Kidney epithelial cell (primary cell): ENCODE measurements around the gene OTUD3. TPM values are rescaled to one million over a fixed set of nuclear protein-coding genes. Genes with fewer than 3 reads are reported as not detected.

ENCODE experiments used
- DNase-seq: peaks from one replicate; pipeline ENCODE4 v3.0.0-alpha.2; 2010; ENCODE audit warnings: low read depth
- H3K27me3 ChIP-seq: 2 replicates; pipeline ENCODE4 v1.6.0; 2011; ENCODE audit warnings: low read length; ENCODE audit not compliant: control insufficient read depth, insufficient read depth
- H3K36me3 ChIP-seq: 2 replicates; pipeline ENCODE4 v1.5.1; 2011; ENCODE audit warnings: low read length; ENCODE audit not compliant: control insufficient read depth, insufficient read depth
- H3K4me3 ChIP-seq: 2 replicates; pipeline ENCODE4 v1.5.1; 2011; ENCODE audit warnings: low read depth, mild to moderate bottlenecking, control low read depth, low read length
- total RNA-seq: library from RNA; depleted of rRNA; stranded (reverse); fragments of >200 nt; gene quantifications from 2 replicates; pipeline ENCODE4 v1.2.3, GENCODE V29; 2015
- TF ChIP-seq, protein P1 (sequence below): IDR thresholded peaks from 2 replicates; pipeline ENCODE4 v1.5.1; 2011; ENCODE audit warnings: mild to moderate bottlenecking, moderate library complexity, low read length, control low read depth, inconsistent platforms; ENCODE audit not compliant: insufficient read depth, poor library complexity, severe bottlenecking

Gene OTUD3
- total RNA-seq, 1 donor from 2014 or later: 8.0 TPM

DNA sequence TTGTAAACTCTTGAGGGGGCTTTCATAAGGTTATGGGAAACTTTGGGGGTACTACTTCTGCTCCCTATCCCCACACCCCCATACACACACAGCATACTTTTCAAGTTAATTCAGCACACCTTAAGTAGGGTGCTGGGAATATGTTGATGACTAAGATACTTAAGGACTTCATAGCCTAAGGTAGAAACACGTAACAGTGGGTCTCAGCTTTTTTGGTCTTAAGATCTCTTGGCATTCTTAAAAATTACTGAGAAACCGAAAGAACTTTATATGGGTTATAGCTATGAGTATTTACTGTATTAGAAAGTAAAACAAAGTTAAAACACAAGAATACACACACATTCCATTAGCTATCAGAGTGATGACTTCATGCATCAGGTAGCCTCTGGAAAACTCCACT, 2.1 kb downstream of the OTUD3 start:
- TF ChIP-seq, protein P1, sequence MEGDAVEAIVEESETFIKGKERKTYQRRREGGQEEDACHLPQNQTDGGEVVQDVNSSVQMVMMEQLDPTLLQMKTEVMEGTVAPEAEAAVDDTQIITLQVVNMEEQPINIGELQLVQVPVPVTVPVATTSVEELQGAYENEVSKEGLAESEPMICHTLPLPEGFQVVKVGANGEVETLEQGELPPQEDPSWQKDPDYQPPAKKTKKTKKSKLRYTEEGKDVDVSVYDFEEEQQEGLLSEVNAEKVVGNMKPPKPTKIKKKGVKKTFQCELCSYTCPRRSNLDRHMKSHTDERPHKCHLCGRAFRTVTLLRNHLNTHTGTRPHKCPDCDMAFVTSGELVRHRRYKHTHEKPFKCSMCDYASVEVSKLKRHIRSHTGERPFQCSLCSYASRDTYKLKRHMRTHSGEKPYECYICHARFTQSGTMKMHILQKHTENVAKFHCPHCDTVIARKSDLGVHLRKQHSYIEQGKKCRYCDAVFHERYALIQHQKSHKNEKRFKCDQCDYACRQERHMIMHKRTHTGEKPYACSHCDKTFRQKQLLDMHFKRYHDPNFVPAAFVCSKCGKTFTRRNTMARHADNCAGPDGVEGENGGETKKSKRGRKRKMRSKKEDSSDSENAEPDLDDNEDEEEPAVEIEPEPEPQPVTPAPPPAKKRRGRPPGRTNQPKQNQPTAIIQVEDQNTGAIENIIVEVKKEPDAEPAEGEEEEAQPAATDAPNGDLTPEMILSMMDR: no peak
- Histone ChIP-seq H3K27me3 (no peaks in the 10 kb centered on the region), H3K36me3 (no peaks in the 10 kb centered on the region), H3K4me3 (no peak overlapping the region)
- DNase-seq: no peak

- H3K4me3 ChIP-seq: no peak overlapping the region
- no peaks in the 10 kb centered on the region for H3K27me3 ChIP-seq
- no peaks in the 10 kb centered on the region for H3K36me3 ChIP-seq
- DNase-seq: no peak
- TF ChIP-seq, protein P1: no peak
Observed at GRCh38 chr1:19885821-19886220, 3.6 kb downstream of the OTUD3 start.

DNA sequence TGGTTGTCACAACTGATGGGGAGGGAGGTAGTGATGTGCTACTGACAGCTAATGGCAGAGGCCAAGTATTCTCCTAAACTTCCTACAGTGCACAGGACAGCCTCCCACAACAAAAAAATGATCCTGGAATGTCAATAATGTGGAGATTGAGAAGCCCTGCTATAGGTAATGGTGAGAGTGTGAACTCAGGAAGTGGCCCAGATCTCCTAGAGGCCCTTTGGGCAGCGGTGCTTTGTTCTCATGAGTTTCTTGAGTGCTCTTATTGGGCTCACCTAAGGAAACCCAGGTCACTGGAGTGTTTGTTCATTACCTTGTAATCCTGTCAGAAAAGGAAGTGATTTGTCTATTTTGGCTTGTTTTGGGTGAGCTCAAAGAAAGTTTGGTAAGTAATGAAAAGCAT, 5.9 kb downstream of the OTUD3 start:
- Histone ChIP-seq H3K4me3 (no peak overlapping the region), H3K36me3 (no peaks in the 10 kb centered on the region), H3K27me3 (no peaks in the 10 kb centered on the region)
- DNase-seq: no peak
- TF ChIP-seq, protein P1: no peak

DNA sequence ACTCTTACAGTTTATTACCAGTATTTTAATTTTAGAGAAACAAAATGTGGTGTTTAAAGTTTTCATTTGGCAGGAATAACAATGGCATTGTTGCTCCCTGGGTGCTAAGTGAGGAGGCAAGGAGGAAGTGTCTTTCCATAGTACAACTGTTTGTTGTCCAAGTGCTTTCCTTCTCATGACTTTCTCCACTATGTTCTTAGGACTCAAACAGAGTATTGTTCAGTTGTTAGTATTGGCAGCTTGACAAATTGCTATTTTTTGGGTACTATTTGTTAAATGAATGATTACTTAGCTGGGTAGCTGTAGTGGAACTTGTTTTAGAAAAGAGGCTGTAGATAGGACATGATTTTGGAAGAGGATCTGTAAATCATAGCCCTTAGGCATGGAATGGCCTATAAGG, 7.5 kb downstream of the OTUD3 start:
- DNase-seq: no peak
- H3K27me3 ChIP-seq: no peaks in the 10 kb centered on the region
- TF ChIP-seq, protein P1: no peak
- H3K4me3 ChIP-seq: no peak overlapping the region
- no peaks in the 10 kb centered on the region for H3K36me3 ChIP-seq

DNA sequence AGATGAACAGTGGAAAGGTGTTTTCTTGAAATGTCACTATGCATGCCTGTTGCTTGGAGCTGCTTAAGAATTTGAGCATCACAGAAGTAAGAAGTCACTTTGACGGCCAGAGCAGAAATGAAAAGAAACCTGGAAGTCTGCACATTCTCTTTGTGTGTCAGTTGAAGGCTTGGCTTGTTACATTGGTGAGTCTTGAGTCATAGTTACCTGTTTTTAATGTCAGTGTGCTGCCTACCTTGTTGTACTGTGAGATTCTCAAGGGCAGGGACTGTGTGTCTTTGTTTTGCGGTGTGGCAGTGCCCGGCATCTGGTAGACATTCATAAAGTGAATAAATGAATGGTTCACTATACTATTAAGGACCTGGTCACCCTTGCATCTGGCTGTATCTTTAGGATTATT, 9.9 kb downstream of the OTUD3 start:
- no peaks in the 10 kb centered on the region for H3K27me3 ChIP-seq
- H3K4me3 ChIP-seq: no peak overlapping the region
- DNase-seq: no peak
- TF ChIP-seq, protein P1: no peak
- H3K36me3 ChIP-seq: no peaks in the 10 kb centered on the region

DNA sequence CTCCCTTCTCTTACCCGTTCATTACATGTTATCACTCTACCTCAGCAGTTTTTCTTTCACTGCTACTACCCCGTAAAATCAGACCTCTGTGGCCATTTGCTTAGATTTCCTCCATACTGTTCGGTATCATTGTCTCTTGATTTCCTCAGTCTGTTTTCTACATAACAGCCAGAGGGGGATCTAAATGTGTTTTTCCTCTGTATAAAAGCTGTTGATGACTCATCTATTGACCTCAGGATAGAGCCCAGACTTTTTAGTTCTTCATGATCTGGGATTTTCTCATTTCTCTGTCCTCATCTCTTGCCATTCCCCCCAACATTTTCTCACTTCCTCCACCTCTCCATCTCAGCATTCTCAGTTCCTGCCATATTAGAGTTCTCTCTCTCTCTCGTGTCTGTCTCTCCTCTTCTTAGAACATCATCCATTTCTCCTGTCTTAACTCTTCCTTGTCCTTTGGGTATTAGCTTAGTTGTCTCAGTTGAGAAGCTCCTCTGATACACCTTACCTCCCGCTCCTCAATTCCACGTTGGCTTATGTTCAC, 10.5 kb downstream of the OTUD3 start:
- TF ChIP-seq, protein P1: no peak
- Histone ChIP-seq H3K27me3 (no peaks in the 10 kb centered on the region), H3K4me3 (no peak overlapping the region), H3K36me3 (no peaks in the 10 kb centered on the region)
- DNase-seq: no peak
